Pulmonary artery endothelial cell (primary cell): ENCODE results near the gene STK40. TPM values are rescaled to one million over a fixed set of nuclear protein-coding genes. Genes with fewer than 3 reads are reported as not detected.

Source experiments
- DNase-seq: peaks from one replicate; pipeline ENCODE4 v3.0.0-alpha.2; 2011; ENCODE audit warnings: low read depth, low spot score
- total RNA-seq: library from RNA; depleted of rRNA; stranded (reverse); fragments of >200 nt; gene quantifications from 2 replicates; pipeline ENCODE4 v1.2.3, GENCODE V29; 2014

Gene STK40
- total RNA-seq: 13.3 and 19.2 TPM in 2 replicates

GRCh38 chr1:36385410-36386264 lies at the start of gene STK40:
Gene STK40 (minus strand): TSS chr1:36385924. CDS start chr1:36361332, 24,592 bp downstream.
- peak; percentile 99 for DNase-seq

- DNase-seq: no peak
Measured at GRCh38 chr1:36433102-36433501, 47.4 kb upstream of the STK40 start.

- DNase-seq: no peak
Measured at GRCh38 chr1:36432616-36433015, 46.9 kb upstream of the STK40 start.

- no peak for DNase-seq
Measured at GRCh38 chr1:36425791-36426190, 40.1 kb upstream of the STK40 start.

GRCh38 chr1:36421649-36422048 lies 35.9 kb upstream of the STK40 start:
- no peak for DNase-seq

- peak; percentile 48 for DNase-seq
Measured at GRCh38 chr1:36420836-36421317, 35.2 kb upstream of the STK40 start.

- DNase-seq: no peak
Measured at GRCh38 chr1:36420409-36420808, 34.7 kb upstream of the STK40 start.

- DNase-seq: no peak
Measured at GRCh38 chr1:36419569-36419968, 33.8 kb upstream of the STK40 start.

GRCh38 chr1:36419140-36419539 lies 33.4 kb upstream of the STK40 start:
- no peak for DNase-seq

- no peak for DNase-seq
Measured at GRCh38 chr1:36417931-36418330, 32.2 kb upstream of the STK40 start.

- no peak for DNase-seq
Measured at GRCh38 chr1:36415661-36416326, 30.1 kb upstream of the STK40 start.

- no peak for DNase-seq
Measured at GRCh38 chr1:36414384-36414783, 28.7 kb upstream of the STK40 start.

- DNase-seq: no peak
Measured at GRCh38 chr1:36411674-36412648, 26.2 kb upstream of the STK40 start.

GRCh38 chr1:36408479-36408878 lies 22.8 kb upstream of the STK40 start:
- DNase-seq: no peak

- DNase-seq: no peak
Measured at GRCh38 chr1:36406440-36406839, 20.7 kb upstream of the STK40 start.

- DNase-seq: no peak
Measured at GRCh38 chr1:36402504-36402890, 16.8 kb upstream of the STK40 start.

- no peak for DNase-seq
Measured at GRCh38 chr1:36401602-36402503, 16.1 kb upstream of the STK40 start.

- DNase-seq: no peak
Measured at GRCh38 chr1:36400825-36401601, 15.3 kb upstream of the STK40 start.

GRCh38 chr1:36400514-36400824 lies 14.7 kb upstream of the STK40 start:
- DNase-seq: no peak
